A549 (cell line): ENCODE results near the gene UTP3.

Experiments used
- CHD2 ChIP-seq: fragments of 150-350 bp; IDR thresholded peaks from 2 replicates; pipeline ENCODE4 v1.6.1; 2014; ENCODE audit warnings: low read length; ENCODE audit not compliant: partially characterized antibody
- CTCF ChIP-seq: fragments of >200 bp; sonication (Bioruptor Twin); formaldehyde crosslinking; IDR thresholded peaks from 3 replicates; pipeline ENCODE4 v1.5.1; 2016
- ESRRA ChIP-seq: fragments of 150-350 bp; IDR thresholded peaks from 2 replicates; pipeline ENCODE4 v1.6.1; 2014; ENCODE audit warnings: mild to moderate bottlenecking, low read length, borderline replicate concordance
- FOXS1 ChIP-seq: fragments of 250-450 bp; sonication (Bioruptor Pico); IDR thresholded peaks from 2 replicates; pipeline ENCODE4 v1.5.0; 2020; ENCODE audit warnings: mild to moderate bottlenecking, moderate library complexity
- HOXA7 ChIP-seq: fragments of 250-450 bp; sonication (Bioruptor Pico); IDR thresholded peaks from 2 replicates; pipeline ENCODE4 v1.5.0; 2020; ENCODE audit warnings: mild to moderate bottlenecking, moderate library complexity
- JUN ChIP-seq, 2 experiments: fragments of >200 bp; sonication (Bioruptor Twin); formaldehyde crosslinking; IDR thresholded peaks; 2 replicates in 1 of 2; 3 replicates in 1 of 2; pipeline ENCODE4 v1.6.1; 2016 to 2017
- MAX ChIP-seq: IDR thresholded peaks from 2 replicates; pipeline ENCODE4 v1.6.1; 2012
- PBX3 ChIP-seq: IDR thresholded peaks from 2 replicates; pipeline ENCODE4 v1.6.1; 2012
- POLR2A ChIP-seq: IDR thresholded peaks from 2 replicates; pipeline ENCODE4 v1.6.1; 2012; ENCODE audit warnings: mild to moderate bottlenecking, low read length
- RAD21 ChIP-seq, 2 experiments: fragments of >200 bp in 1 of 2; sonication (Bioruptor Twin) in 1 of 2; formaldehyde crosslinking in 1 of 2; IDR thresholded peaks in 1 of 2; conservative IDR thresholded peaks in 1 of 2; 2 replicates in 1 of 2; 3 replicates in 1 of 2; pipeline ENCODE4 v1.6.1; 2012 to 2018; ENCODE audit warnings: inconsistent platforms in 1 of 2
- TF ChIP-seq, protein P1 (sequence below): fragments of 450-650 bp; IDR thresholded peaks from 2 replicates; pipeline ENCODE4 v1.6.1; 2014; ENCODE audit warnings: antibody characterized with exemption

DNA sequence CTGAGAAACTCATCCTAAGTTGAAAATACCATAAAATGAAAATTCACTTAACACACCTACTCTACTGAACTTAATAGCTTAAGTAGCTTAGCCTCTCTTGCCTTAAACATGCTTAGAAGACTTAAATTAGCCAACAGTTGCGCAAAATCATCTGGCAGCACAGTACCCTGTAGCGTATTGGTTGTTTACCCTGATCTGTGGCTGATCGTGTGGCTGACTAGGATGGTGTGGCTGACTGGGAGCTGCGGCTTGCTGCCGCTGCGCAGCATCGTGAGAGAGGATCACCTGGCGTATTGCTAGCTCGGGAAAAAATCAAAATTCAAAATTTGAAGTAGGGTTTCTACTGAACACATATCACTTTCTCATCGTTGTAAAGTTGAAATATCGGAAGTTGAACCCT lies 39.8 kb downstream of the UTP3 start:
- TF ChIP-seq, protein P1, sequence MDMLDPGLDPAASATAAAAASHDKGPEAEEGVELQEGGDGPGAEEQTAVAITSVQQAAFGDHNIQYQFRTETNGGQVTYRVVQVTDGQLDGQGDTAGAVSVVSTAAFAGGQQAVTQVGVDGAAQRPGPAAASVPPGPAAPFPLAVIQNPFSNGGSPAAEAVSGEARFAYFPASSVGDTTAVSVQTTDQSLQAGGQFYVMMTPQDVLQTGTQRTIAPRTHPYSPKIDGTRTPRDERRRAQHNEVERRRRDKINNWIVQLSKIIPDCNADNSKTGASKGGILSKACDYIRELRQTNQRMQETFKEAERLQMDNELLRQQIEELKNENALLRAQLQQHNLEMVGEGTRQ: no peak
- TF ChIP-seq ESRRA (no peak), MAX (no peak), CTCF (no peak), FOXS1 (CRISPR knock-in tag) (no peak), HOXA7 (CRISPR knock-in tag) (no peak), PBX3 (no peak), RAD21 (conservative IDR thresholded peaks at IDR 0.05 in 1 of 2, IDR thresholded peaks at IDR 0.05 in 1 of 2) (no peak), POLR2A (no peak), CHD2 (no peak), JUN (IDR thresholded peaks at IDR 0.05) (no peak)
